Measurements from ENCODE around the gene EEF2KMT. TPM values are rescaled to one million over a fixed set of nuclear protein-coding genes. Genes with fewer than 3 reads are reported as not detected.
A peak's percentile ranks its signal among the peaks of the same experiment; 100 is the strongest.
"Not testable (repeated sequence)": the region's sequence is repeated elsewhere in the genome, so short reads cannot be mapped to it uniquely, and the experiment has no call there.

EEF2KMT gene
- total RNA-seq, 5 donors from 2014 or later (not counting 1 experiment from before 2014, with no cell fraction given) = 3.6 to 16.1 (median 11.7) TPM

- POLR2A ChIA-PET = interaction anchor here in 1 of 2 donors (0.7 kb wide), 1 partner anchor 21 kb away, joined by 4 read pairs; no protein-coding TSS in a partner anchor
- H3K27me3 ChIP-seq (replicated peaks in 1 of 2; ENCODE audit: control insufficient read depth in 2 of 2, extremely low read depth in 1 of 2, insufficient read depth in 2 of 2, low read length in 1 of 2); H3K4me3 Mint-ChIP-seq; DNase-seq; H3K27ac ChIP-seq (ENCODE audit: low read length); H3K9me3 ChIP-seq; H3K9me3 Mint-ChIP-seq; H3K36me3 ChIP-seq (ENCODE audit: control insufficient read depth in 2 of 2, extremely low read depth in 1 of 2, insufficient read depth in 1 of 2, low read length in 1 of 2); H3K4me3 ChIP-seq (ENCODE audit: control insufficient read depth in 1 of 2, extremely low read depth in 1 of 2, low read length in 1 of 2); ATAC-seq (replicated peaks in 1 of 4); CTCF ChIA-PET; H3K27me3 Mint-ChIP-seq; H3K36me3 Mint-ChIP-seq: not testable (repeated sequence)
- 89% methylated on average over 9 of the region's 11 CpGs for WGBS (ENCODE audit: insufficient coverage)
- H3K27ac Mint-ChIP-seq = peak overlapping the region in 1 of 2 donors; percentile 72
- peaks cover 0 to 14% of the 10 kb centered on the region in 2 experiments for H3K4me1 ChIP-seq (ENCODE audit: control insufficient read depth in 1 of 2, extremely low read depth in 1 of 2, insufficient read depth in 2 of 2, low read length in 2 of 2)
- H3K4me1 Mint-ChIP-seq = peaks cover 16 to 26% (median 20%) of the 10 kb centered on the region in 3 donors
Observed at GRCh38 chr16:5095145-5095830, 2.3 kb downstream of the EEF2KMT start.

DNA sequence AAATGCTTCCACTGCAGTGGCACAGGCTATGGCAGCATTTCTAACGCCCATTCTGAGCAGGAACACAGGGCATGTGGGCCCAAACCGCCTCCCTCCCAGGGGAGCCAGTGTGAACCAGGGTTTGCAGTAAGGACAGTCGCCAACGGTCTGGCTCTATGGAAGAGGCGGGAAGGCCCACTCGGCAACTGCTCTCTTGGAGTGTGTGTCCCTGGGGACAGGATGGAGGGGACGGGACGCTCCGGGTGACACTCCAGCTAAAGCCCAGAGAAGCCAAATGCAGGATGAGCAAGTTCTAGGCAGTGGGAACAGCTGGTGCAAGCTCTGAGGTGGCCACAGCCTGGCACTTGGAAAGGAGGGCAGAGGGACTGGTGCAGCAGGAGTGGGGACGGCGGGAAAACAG, 3.8 kb downstream of the EEF2KMT start:
- CTCF ChIA-PET; H3K4me3 Mint-ChIP-seq; H3K27me3 ChIP-seq (replicated peaks in 1 of 2; ENCODE audit: control insufficient read depth in 2 of 2, extremely low read depth in 1 of 2, insufficient read depth in 2 of 2, low read length in 1 of 2); DNase-seq; H3K27ac Mint-ChIP-seq; H3K27me3 Mint-ChIP-seq; ATAC-seq (replicated peaks in 1 of 4); H3K9me3 ChIP-seq; H3K9me3 Mint-ChIP-seq; POLR2A ChIA-PET; H3K27ac ChIP-seq (ENCODE audit: low read length); H3K4me3 ChIP-seq (ENCODE audit: control insufficient read depth in 1 of 2, extremely low read depth in 1 of 2, low read length in 1 of 2); H3K36me3 ChIP-seq (ENCODE audit: control insufficient read depth in 2 of 2, extremely low read depth in 1 of 2, insufficient read depth in 1 of 2, low read length in 1 of 2); H3K36me3 Mint-ChIP-seq: not testable (repeated sequence)
- WGBS (ENCODE audit: insufficient coverage) = 100% methylated on average over 6 of the region's 11 CpGs
- peaks cover 0 to 13% of the 10 kb centered on the region in 2 experiments for H3K4me1 ChIP-seq (ENCODE audit: control insufficient read depth in 1 of 2, extremely low read depth in 1 of 2, insufficient read depth in 2 of 2, low read length in 2 of 2)
- H3K4me1 Mint-ChIP-seq = peaks cover 14 to 23% (median 18%) of the 10 kb centered on the region in 3 donors

GRCh38 chr16:5093081-5093480, 4.5 kb downstream of the EEF2KMT start:
- H3K36me3 ChIP-seq (ENCODE audit: control insufficient read depth in 2 of 2, extremely low read depth in 1 of 2, insufficient read depth in 1 of 2, low read length in 1 of 2); POLR2A ChIA-PET; DNase-seq; H3K9me3 Mint-ChIP-seq; H3K27ac Mint-ChIP-seq; H3K4me3 Mint-ChIP-seq; ATAC-seq (replicated peaks in 1 of 4); H3K4me3 ChIP-seq (ENCODE audit: control insufficient read depth in 1 of 2, extremely low read depth in 1 of 2, low read length in 1 of 2); H3K36me3 Mint-ChIP-seq; H3K9me3 ChIP-seq; H3K27ac ChIP-seq (ENCODE audit: low read length); H3K27me3 Mint-ChIP-seq; H3K27me3 ChIP-seq (replicated peaks in 1 of 2; ENCODE audit: control insufficient read depth in 2 of 2, extremely low read depth in 1 of 2, insufficient read depth in 2 of 2, low read length in 1 of 2): not testable (repeated sequence)
- H3K4me1 ChIP-seq (ENCODE audit: control insufficient read depth in 1 of 2, extremely low read depth in 1 of 2, insufficient read depth in 2 of 2, low read length in 2 of 2) = peaks cover 0 to 10% of the 10 kb centered on the region in 2 experiments
- CTCF ChIA-PET = interaction anchor here in 1 of 2 donors (0.6 kb wide), 1 partner anchor 218 kb away, joined by 6 read pairs; no protein-coding TSS in a partner anchor
- peaks cover 13 to 22% (median 17%) of the 10 kb centered on the region in 3 donors for H3K4me1 Mint-ChIP-seq
- 100% methylated on average over 1 of the region's 9 CpGs for WGBS (ENCODE audit: insufficient coverage)

GRCh38 chr16:5090592-5090991, 7.0 kb downstream of the EEF2KMT start:
- ATAC-seq (replicated peaks in 1 of 4); POLR2A ChIA-PET; H3K27me3 Mint-ChIP-seq; H3K4me1 ChIP-seq (ENCODE audit: control insufficient read depth in 1 of 2, extremely low read depth in 1 of 2, insufficient read depth in 2 of 2, low read length in 2 of 2); H3K9me3 Mint-ChIP-seq; H3K36me3 Mint-ChIP-seq; H3K4me1 Mint-ChIP-seq; H3K36me3 ChIP-seq (ENCODE audit: control insufficient read depth in 2 of 2, extremely low read depth in 1 of 2, insufficient read depth in 1 of 2, low read length in 1 of 2); CTCF ChIA-PET; DNase-seq; H3K27me3 ChIP-seq (replicated peaks in 1 of 2; ENCODE audit: control insufficient read depth in 2 of 2, extremely low read depth in 1 of 2, insufficient read depth in 2 of 2, low read length in 1 of 2); H3K4me3 Mint-ChIP-seq; H3K27ac ChIP-seq (ENCODE audit: low read length); H3K27ac Mint-ChIP-seq; H3K4me3 ChIP-seq (ENCODE audit: control insufficient read depth in 1 of 2, extremely low read depth in 1 of 2, low read length in 1 of 2); H3K9me3 ChIP-seq: not testable (repeated sequence)
- 91% methylated on average over 8 of the region's 9 CpGs for WGBS (ENCODE audit: insufficient coverage)

DNA sequence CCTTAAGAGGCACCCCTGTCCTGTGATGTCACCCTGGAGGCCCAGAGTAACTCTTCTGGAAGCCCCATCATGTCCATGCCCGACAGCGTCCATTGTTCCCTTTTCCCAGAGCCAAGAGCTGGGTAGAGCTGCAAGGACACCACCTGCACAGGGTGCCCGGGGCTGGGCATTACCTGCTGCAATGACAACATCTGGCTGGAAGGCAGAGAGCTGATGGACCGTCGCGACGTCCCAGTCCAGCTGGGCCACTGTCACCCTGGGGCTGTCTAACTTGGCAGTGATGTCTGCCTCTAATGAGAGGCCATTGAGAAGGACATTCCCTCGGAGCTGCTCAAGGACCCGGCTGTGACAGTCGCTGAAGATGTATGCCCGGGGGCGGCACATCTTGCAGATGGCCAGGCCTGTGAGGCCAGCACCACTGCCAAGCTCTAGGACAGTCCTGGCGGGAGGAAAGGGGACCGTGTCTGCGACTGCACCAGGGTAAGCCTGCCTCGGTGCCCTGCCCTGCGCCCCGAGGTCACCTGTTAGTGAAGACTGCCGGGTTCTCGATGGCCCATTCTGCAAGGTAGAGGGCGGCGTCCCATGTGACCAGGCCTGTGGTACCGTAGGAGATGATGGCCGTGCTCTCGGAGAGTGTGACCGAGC, 7.6 kb downstream of the EEF2KMT start:
- H3K4me3 Mint-ChIP-seq; H3K27ac ChIP-seq (ENCODE audit: low read length); H3K27me3 Mint-ChIP-seq; H3K9me3 ChIP-seq; H3K4me1 Mint-ChIP-seq; H3K4me3 ChIP-seq (ENCODE audit: control insufficient read depth in 1 of 2, extremely low read depth in 1 of 2, low read length in 1 of 2); H3K36me3 ChIP-seq (ENCODE audit: control insufficient read depth in 2 of 2, extremely low read depth in 1 of 2, insufficient read depth in 1 of 2, low read length in 1 of 2); H3K27ac Mint-ChIP-seq; DNase-seq; H3K27me3 ChIP-seq (replicated peaks in 1 of 2; ENCODE audit: control insufficient read depth in 2 of 2, extremely low read depth in 1 of 2, insufficient read depth in 2 of 2, low read length in 1 of 2); CTCF ChIA-PET; H3K9me3 Mint-ChIP-seq; POLR2A ChIA-PET; H3K4me1 ChIP-seq (ENCODE audit: control insufficient read depth in 1 of 2, extremely low read depth in 1 of 2, insufficient read depth in 2 of 2, low read length in 2 of 2); ATAC-seq (replicated peaks in 1 of 4): not testable (repeated sequence)
- peaks cover 10% of the 10 kb centered on the region for H3K36me3 Mint-ChIP-seq
- 95% methylated on average over 26 of the region's 26 CpGs for WGBS (ENCODE audit: insufficient coverage)

DNA sequence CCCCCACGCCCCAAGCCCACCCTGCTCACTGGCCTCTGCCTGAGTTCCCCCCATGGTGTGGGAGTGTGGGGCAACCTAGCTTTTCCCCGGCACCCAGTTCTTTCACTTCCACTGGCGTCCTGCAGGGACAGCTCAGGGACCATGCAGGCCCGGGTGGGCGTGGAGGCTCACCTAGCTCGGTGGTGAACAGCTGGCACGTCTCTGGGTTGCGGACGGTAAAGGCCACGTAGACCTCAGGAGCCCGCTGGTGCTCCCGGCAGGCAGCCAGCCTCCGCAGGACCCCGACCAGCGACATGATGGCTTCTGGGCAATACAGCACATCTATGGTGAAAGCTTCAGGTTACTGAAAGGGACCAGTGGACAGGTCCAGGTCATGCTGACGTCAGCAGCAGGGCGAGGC, 8.7 kb downstream of the EEF2KMT start:
- ATAC-seq (replicated peaks in 1 of 4); H3K4me3 Mint-ChIP-seq; CTCF ChIA-PET; H3K4me3 ChIP-seq (ENCODE audit: control insufficient read depth in 1 of 2, extremely low read depth in 1 of 2, low read length in 1 of 2); H3K27me3 ChIP-seq (replicated peaks in 1 of 2; ENCODE audit: control insufficient read depth in 2 of 2, extremely low read depth in 1 of 2, insufficient read depth in 2 of 2, low read length in 1 of 2); H3K9me3 Mint-ChIP-seq; H3K9me3 ChIP-seq; POLR2A ChIA-PET; H3K27me3 Mint-ChIP-seq; H3K4me1 ChIP-seq (ENCODE audit: control insufficient read depth in 1 of 2, extremely low read depth in 1 of 2, insufficient read depth in 2 of 2, low read length in 2 of 2); H3K27ac ChIP-seq (ENCODE audit: low read length); DNase-seq; H3K36me3 ChIP-seq (ENCODE audit: control insufficient read depth in 2 of 2, extremely low read depth in 1 of 2, insufficient read depth in 1 of 2, low read length in 1 of 2); H3K27ac Mint-ChIP-seq; H3K4me1 Mint-ChIP-seq: not testable (repeated sequence)
- WGBS (ENCODE audit: insufficient coverage) = 96% methylated on average over 14 of the region's 17 CpGs
- peaks cover 18% of the 10 kb centered on the region for H3K36me3 Mint-ChIP-seq
